GM19035 (cell line): ENCODE measurements around the gene POMP.
A peak's percentile ranks its signal among the peaks of the same experiment; 100 is the strongest.

ENCODE experiments used
- ATAC-seq: cut with Tn5 transposase; IDR thresholded peaks from one replicate; pipeline ENCODE4 v1.9.1; 2021; ENCODE audit not compliant: unreplicated experiment

Gene POMP

GRCh38 chr13:28658796-28659620 lies at the start of gene POMP:
TSS of gene POMP (plus strand) at chr13:28659130. CDS start at chr13:28659185, 55 bp downstream.
- ATAC-seq, result peak; percentile 87

- ATAC-seq, result no peak
Measured at GRCh38 chr13:28609381-28609780, 49.5 kb upstream of the POMP start.

GRCh38 chr13:28609926-28610325 lies 49.0 kb upstream of the POMP start:
- ATAC-seq, result no peak

- no peak for ATAC-seq
Measured at GRCh38 chr13:28610996-28611395, 47.9 kb upstream of the POMP start.

GRCh38 chr13:28611654-28612131 lies 47.2 kb upstream of the POMP start:
- no peak for ATAC-seq

- ATAC-seq, result no peak
Measured at GRCh38 chr13:28613562-28613961, 45.4 kb upstream of the POMP start.

GRCh38 chr13:28615916-28616446 lies 42.9 kb upstream of the POMP start:
- ATAC-seq, result no peak

GRCh38 chr13:28618230-28618994 lies 40.5 kb upstream of the POMP start:
- ATAC-seq, result no peak

GRCh38 chr13:28620011-28620830 lies 38.7 kb upstream of the POMP start:
- ATAC-seq, result no peak

- ATAC-seq, result no peak
Measured at GRCh38 chr13:28621449-28621848, 37.5 kb upstream of the POMP start.

- no peak for ATAC-seq
Measured at GRCh38 chr13:28622286-28622685, 36.6 kb upstream of the POMP start.

- no peak for ATAC-seq
Measured at GRCh38 chr13:28623782-28624706, 34.9 kb upstream of the POMP start.

GRCh38 chr13:28624707-28625432 lies 34.1 kb upstream of the POMP start:
- ATAC-seq, result no peak

GRCh38 chr13:28626266-28626665 lies 32.7 kb upstream of the POMP start:
- no peak for ATAC-seq

GRCh38 chr13:28628241-28628640 lies 30.7 kb upstream of the POMP start:
- ATAC-seq, result no peak

GRCh38 chr13:28630869-28631268 lies 28.1 kb upstream of the POMP start:
- ATAC-seq, result no peak

- ATAC-seq, result no peak
Measured at GRCh38 chr13:28631801-28632200, 27.1 kb upstream of the POMP start.

GRCh38 chr13:28636069-28636468 lies 22.9 kb upstream of the POMP start:
- ATAC-seq, result no peak

- no peak for ATAC-seq
Measured at GRCh38 chr13:28636677-28637317, 22.1 kb upstream of the POMP start.
